NCI-H226 (cell line): ENCODE data around the gene IL31.

Experiments
- DNase-seq: peaks from one replicate; pipeline ENCODE4 v3.0.0-alpha.2; 2015

Gene IL31

GRCh38 chr12:122126713-122127597 lies 47.1 kb downstream of the IL31 start:
- DNase-seq: no peak

- DNase-seq: no peak
These were observed 47.7 kb downstream of the IL31 start for GRCh38 chr12:122126342-122126635.

- DNase-seq: no peak
These were observed 48.3 kb downstream of the IL31 start for GRCh38 chr12:122125452-122126341.

DNA sequence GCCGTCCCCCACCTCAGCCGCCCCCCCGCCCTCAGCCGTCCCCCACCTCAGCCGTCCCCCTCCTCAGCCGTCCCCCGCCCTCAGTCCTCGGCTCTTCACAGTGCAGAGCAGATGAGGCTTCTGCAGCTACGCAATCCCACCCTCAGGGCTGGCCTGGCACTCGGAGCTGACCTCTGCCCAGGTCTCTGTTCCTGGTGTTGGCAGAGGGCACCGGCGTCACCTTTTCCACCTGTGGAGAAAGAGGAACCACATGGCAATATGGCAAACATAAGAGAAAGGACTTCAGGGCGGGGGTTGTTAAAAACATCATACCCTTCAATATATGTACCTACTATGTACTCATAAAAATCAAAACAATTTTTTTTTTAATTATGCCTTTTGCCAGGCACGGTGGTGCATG lies 49.7 kb downstream of the IL31 start:
- no peak for DNase-seq

DNA sequence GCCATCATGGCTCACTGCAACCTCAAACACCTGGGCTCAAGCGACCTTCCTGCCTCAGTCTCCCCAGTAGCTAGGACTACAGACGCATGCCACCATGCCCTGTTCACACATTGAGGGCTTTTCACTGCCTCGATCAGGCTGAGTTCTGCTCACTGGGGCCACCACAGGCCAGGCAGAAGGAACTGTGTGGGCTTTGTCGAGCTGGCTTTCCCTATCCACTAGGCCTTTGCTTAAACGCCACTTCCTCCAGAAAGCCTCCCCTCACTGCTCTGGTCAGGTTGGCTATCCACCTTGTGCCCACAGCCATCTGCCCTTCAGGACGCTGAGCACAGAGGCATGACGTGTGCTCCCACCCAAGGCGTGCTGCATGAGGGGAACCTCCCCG lies 50.3 kb downstream of the IL31 start:
- DNase-seq: no peak

GRCh38 chr12:122123051-122123760 lies 50.8 kb downstream of the IL31 start:
- peak; percentile 36 for DNase-seq
